SH-SY5Y (cell line): ENCODE data around the gene QRICH1.

Experiments
- GATA2 ChIP-seq: IDR thresholded peaks from 2 replicates; pipeline ENCODE4 v1.6.1; 2011; ENCODE audit warnings: mild to moderate bottlenecking, low read depth, low read length
- GATA3 ChIP-seq: IDR thresholded peaks from 2 replicates; pipeline ENCODE4 v1.6.1; 2011; ENCODE audit warnings: low read depth, mild to moderate bottlenecking, low read length, moderate library complexity

- TF ChIP-seq GATA2 (no peak), GATA3 (no peak)
Observed at GRCh38 chr3:49032646-49033304, 61.1 kb downstream of the QRICH1 start.
